Duodenal mucosa (tissue), 2 donors: ENCODE data around the gene VASH1.

ENCODE experiments used
- H3K27ac ChIP-seq: one replicate; pipeline ENCODE4 v1.7.0; 2013; ENCODE audit warnings: low read depth, low read length
- H3K27me3 ChIP-seq, 2 donors: one replicate each; pipeline ENCODE4 v1.7.0; 2013; ENCODE audit warnings: low read length in 2 of 2, control low read depth in 1 of 2; ENCODE audit not compliant: insufficient read depth in 2 of 2, control insufficient read depth in 1 of 2
- H3K36me3 ChIP-seq, 2 donors: one replicate each; pipeline ENCODE4 v1.7.0; 2013; ENCODE audit warnings: low read length in 2 of 2, control low read depth in 1 of 2; ENCODE audit not compliant: insufficient read depth in 2 of 2, control insufficient read depth in 1 of 2
- H3K4me1 ChIP-seq, 2 donors: one replicate each; pipeline ENCODE4 v1.7.0; 2013; ENCODE audit warnings: low read length in 2 of 2, control low read depth in 1 of 2; ENCODE audit not compliant: insufficient read depth in 2 of 2, control insufficient read depth in 1 of 2
- H3K4me3 ChIP-seq, 2 donors: one replicate each; pipeline ENCODE4 v1.7.0; 2013; ENCODE audit warnings: low read length in 2 of 2, low read depth in 1 of 2
- H3K9ac ChIP-seq, 2 donors: one replicate each; pipeline ENCODE4 v1.7.0; 2013; ENCODE audit warnings: low read length in 2 of 2, low read depth in 1 of 2
- H3K9me3 ChIP-seq, 2 donors: one replicate each; pipeline ENCODE4 v1.7.0; 2013; ENCODE audit warnings: low read length in 2 of 2, control low read depth in 1 of 2; ENCODE audit not compliant: control insufficient read depth in 1 of 2

VASH1 gene

GRCh38 chr14:76741074-76741473 lies 20.2 kb upstream of the VASH1 start:
- Histone ChIP-seq H3K9ac (no peak overlapping the region), H3K4me1 (no peaks in the 10 kb centered on the region), H3K36me3 (no peaks in the 10 kb centered on the region), H3K4me3 (no peak overlapping the region), H3K27me3 (no peaks in the 10 kb centered on the region), H3K9me3 (peaks cover 0 to 3% of the 10 kb centered on the region in 2 donors), H3K27ac (no peak overlapping the region)

- no peak overlapping the region for H3K27ac ChIP-seq
- H3K4me3 ChIP-seq, result no peak overlapping the region
- peaks cover 0 to 3% of the 10 kb centered on the region in 2 donors for H3K9me3 ChIP-seq
- H3K4me1 ChIP-seq, result no peaks in the 10 kb centered on the region
- no peak overlapping the region for H3K9ac ChIP-seq
- H3K27me3 ChIP-seq, result no peaks in the 10 kb centered on the region
- H3K36me3 ChIP-seq, result no peaks in the 10 kb centered on the region
These were observed 19.1 kb upstream of the VASH1 start for GRCh38 chr14:76742185-76742584.

DNA sequence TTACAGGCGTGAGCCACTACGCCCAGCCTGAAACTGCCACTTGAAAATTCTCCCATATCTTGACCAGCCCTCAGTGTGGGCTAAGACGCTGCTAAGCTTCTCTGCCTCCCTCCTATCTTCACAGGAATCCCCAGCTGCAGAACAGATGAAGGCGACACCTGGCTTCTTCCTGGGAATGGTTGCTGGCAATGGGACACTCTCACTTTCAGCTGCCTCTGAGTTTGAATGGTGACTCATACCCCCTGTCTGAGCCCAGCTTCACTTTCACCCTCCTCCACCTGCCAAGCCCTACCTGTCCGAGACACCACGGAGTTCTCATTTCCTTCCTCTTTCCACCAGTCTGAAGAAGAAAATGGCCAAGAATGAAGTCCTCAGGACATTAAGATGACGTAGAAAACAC lies 18.3 kb upstream of the VASH1 start:
- H3K27me3 ChIP-seq, result no peaks in the 10 kb centered on the region
- no peaks in the 10 kb centered on the region for H3K36me3 ChIP-seq
- H3K4me1 ChIP-seq, result no peaks in the 10 kb centered on the region
- no peak overlapping the region for H3K9ac ChIP-seq
- peaks cover 0 to 3% of the 10 kb centered on the region in 2 donors for H3K9me3 ChIP-seq
- H3K4me3 ChIP-seq, result no peak overlapping the region
- no peak overlapping the region for H3K27ac ChIP-seq

GRCh38 chr14:76752744-76753143 lies 8.5 kb upstream of the VASH1 start:
- Histone ChIP-seq H3K36me3 (no peaks in the 10 kb centered on the region), H3K9me3 (no peaks in the 10 kb centered on the region), H3K27me3 (no peaks in the 10 kb centered on the region), H3K27ac (no peak overlapping the region), H3K4me1 (no peaks in the 10 kb centered on the region), H3K9ac (no peak overlapping the region), H3K4me3 (no peak overlapping the region)

DNA sequence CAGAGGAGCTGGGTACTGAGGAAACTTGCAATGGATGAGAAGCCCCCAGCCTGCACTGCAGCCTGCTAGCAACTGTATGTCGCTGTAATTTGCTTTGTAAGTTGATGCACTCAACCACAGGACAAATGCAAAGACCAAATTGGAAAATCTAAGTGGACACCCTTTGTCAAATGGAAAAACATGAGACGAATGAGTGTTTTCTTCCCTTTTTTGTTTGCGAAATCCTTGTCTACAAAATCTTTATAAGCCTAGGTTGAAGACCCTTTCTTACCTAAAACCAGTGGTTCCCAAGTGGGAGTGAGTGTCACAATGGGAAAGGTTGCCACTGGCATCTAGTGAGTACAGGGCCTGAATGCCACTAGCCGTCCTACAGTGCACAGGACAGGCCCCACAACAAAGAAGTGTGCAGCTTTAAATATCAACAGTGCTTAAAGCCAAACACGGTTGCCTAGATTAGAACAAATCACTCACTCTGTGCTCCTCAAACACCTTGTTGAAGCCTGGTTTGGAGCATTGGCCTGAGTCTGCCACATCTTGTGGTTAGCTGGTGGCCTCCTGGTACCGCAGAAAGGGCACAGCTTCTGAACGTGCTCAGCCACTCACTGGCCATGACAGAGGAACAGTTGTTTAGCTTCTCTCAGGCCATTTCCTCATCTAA lies 7.6 kb upstream of the VASH1 start:
- Histone ChIP-seq H3K4me3 (no peak overlapping the region), H3K36me3 (no peaks in the 10 kb centered on the region), H3K27me3 (no peaks in the 10 kb centered on the region), H3K9ac (no peak overlapping the region), H3K9me3 (no peaks in the 10 kb centered on the region), H3K4me1 (no peaks in the 10 kb centered on the region), H3K27ac (no peak overlapping the region)

DNA sequence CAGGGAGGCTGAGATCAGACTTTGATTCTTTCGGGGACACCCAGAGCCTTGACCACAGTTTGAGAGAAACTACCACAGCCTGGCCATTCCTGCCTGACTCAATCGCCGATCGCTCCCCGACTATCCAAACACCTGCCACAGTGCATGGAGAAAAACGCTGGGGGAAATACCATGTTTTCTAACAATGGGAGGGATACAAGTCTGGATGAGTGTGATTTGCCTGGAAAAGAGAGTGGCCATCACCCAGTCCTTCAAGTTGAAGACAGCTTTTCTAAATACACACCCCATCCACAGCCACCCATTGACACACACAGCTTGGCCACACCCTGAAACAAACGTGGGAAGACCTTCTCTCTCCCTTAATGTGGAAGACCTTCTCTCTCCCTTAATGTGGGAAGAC lies 6.7 kb upstream of the VASH1 start:
- H3K36me3 ChIP-seq, result no peaks in the 10 kb centered on the region
- no peaks in the 10 kb centered on the region for H3K4me1 ChIP-seq
- no peak overlapping the region for H3K9ac ChIP-seq
- no peaks in the 10 kb centered on the region for H3K27me3 ChIP-seq
- H3K9me3 ChIP-seq, result no peaks in the 10 kb centered on the region
- H3K27ac ChIP-seq, result no peak overlapping the region
- no peak overlapping the region for H3K4me3 ChIP-seq

DNA sequence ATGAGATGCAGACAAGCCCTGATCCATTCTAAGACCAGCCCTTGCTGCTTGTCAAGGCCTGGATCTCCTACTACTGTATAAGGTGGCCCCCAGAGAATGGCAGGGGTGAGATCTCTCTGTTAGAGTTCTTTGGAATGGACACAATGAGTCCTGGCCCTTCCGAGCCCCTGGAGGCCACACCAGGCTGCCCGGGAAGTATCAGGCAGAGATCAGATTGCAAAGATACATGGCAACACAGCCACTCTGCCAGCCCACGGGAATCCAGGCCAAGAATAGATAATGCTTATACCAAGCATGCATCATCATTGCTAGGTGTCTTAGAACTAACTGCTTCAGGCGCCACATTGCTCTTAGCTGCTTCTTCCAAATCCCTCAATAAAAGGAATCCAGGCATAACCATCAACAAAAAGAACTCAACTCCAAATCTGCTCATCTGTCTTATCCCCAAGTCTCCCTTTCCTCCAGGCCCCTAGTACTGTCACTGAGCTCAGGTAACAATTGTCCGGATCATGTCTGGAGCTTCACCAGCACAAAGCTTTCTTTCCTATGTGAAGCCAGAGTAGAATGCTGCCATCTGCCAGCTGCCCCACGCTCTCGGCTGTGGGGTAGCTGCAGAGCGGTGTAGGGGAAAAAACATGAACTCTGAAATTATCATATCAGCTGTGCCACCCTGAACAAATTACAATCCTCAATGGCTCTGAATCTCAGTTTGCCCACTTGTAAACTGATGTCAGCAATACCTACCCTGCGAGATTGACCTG lies 5.5 kb upstream of the VASH1 start:
- Histone ChIP-seq H3K4me3 (no peak overlapping the region), H3K27me3 (peaks cover 3 to 7% of the 10 kb centered on the region in 2 donors), H3K9ac (no peak overlapping the region), H3K36me3 (no peaks in the 10 kb centered on the region), H3K9me3 (no peaks in the 10 kb centered on the region), H3K4me1 (peaks cover 0 to 6% of the 10 kb centered on the region in 2 donors), H3K27ac (no peak overlapping the region)

DNA sequence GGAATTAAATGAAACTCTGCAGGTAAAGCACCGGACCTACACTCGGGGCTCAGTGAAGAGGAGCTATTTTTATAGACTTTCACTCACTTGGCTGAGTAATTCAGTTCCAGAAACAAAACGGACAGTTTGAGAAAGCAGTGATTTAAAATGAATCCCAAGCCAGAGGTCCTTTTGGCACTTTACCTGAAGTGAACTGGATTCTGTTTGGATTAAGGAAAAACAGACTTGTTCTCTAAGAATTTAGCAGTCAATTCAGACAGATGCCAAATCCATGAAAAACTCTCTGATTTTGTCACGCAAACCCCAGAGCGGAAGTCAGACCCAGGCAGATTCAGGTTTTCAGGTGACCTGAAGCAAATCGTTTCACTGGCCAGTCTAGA lies 4.9 kb upstream of the VASH1 start:
- Histone ChIP-seq H3K9ac (no peak overlapping the region), H3K27me3 (peaks cover 6 to 10% of the 10 kb centered on the region in 2 donors), H3K9me3 (no peaks in the 10 kb centered on the region), H3K27ac (no peak overlapping the region), H3K36me3 (no peaks in the 10 kb centered on the region), H3K4me3 (no peak overlapping the region), H3K4me1 (peaks cover 0 to 11% of the 10 kb centered on the region in 2 donors)

- Histone ChIP-seq H3K9ac (no peak overlapping the region), H3K36me3 (no peaks in the 10 kb centered on the region), H3K4me1 (peaks cover 7 to 23% of the 10 kb centered on the region in 2 donors), H3K27ac (no peak overlapping the region), H3K9me3 (no peaks in the 10 kb centered on the region), H3K4me3 (no peak overlapping the region), H3K27me3 (peaks cover 6 to 10% of the 10 kb centered on the region in 2 donors)
These were observed 1.7 kb upstream of the VASH1 start for GRCh38 chr14:76759589-76759988.

GRCh38 chr14:76760331-76761135 lies 735 bp upstream of the VASH1 start:
- Histone ChIP-seq H3K4me3 (peak overlapping the region; percentile 69 to 73), H3K9me3 (no peaks in the 10 kb centered on the region), H3K27me3 (peaks cover 6 to 10% of the 10 kb centered on the region in 2 donors), H3K4me1 (peaks cover 12 to 23% of the 10 kb centered on the region in 2 donors), H3K9ac (peak overlapping the region; percentile 43 to 55), H3K27ac (no peak overlapping the region), H3K36me3 (no peaks in the 10 kb centered on the region)
